Globus pallidus (tissue), 1 donor: ENCODE measurements around the gene BRIX1.
"Not testable (repeated sequence)": the region's sequence is repeated elsewhere in the genome, so short reads cannot be mapped to it uniquely, and the experiment has no call there.

Experiments
- DNase-seq: peaks from one replicate; pipeline ENCODE4 v3.0.0-alpha.2; 2015; ENCODE audit warnings: low spot score

Gene BRIX1

DNA sequence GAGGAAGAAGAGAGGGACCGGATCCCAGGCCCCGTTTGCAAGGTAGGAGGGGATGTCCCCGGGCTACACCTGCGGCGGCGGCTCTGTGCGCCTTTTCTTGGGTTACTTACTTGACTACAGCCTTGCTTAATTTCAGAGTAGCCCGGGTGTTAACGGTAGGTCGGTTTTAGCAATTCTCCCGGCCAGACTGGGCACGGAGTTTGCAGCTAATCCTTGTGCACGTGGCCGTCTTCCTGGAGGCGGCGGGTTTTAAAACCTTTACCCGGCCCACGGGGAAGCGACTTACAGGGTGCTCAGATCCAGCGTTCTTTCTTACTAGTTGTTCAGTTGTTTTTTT is 313 bp downstream of the BRIX1 start:
- DNase-seq: no peak

DNA sequence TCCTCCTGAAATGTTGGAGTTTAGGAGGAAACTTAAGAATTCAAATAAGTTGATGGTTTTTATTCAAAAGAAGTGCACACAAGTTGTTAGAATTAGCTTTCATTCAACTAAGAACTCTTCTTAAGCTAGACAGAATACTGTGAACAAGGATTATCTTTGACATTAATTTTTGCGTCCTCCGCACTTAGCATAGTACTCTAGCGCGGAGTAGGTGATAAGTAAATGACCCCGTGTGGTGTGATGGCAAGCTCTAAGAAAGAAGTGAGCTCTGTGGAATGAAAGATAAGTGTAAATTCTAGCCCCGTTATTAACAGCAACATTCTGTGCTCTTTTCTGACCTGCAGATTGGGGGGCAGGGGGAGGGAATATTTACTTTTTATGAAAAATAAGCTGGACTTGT is 1.0 kb downstream of the BRIX1 start:
- DNase-seq: no peak

DNA sequence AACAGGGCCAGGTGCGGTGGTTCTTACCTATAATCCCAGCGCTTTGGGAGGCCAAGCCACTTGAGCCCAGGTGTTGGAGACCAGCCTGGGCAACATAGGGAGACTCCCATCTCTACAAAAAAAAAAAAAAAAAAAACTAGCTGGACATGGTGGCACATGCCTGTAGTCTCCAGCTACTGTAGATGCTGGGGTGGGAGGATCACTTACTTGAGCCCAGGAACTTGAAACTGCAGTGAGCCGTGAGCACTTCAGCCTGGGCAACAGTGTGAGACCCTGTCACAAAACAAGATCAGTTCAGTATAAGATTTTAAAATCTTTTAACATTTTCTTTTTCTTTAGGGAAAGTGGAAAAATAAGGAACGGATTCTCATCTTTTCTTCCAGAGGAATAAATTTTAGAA is 2.5 kb downstream of the BRIX1 start:
- no peak for DNase-seq

DNA sequence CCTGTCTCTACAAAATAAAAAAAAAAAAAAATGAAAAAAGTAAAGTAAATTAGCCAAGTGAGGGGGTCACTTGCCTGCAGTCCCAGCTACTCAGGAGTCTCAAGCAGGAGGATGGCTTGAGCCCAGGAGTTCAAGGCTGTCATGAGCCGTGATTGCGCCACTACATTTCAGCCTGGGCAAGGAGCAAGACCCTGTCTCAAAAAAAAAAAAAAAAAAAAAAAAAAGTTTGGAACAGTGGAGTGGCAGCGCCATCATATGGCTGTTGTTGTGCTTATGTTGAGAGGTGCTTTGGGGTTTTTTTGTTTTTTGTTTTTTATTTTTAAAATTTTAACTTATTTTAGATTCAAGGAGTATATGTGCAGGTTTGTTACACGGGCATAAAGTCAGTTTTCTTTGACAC is 3.6 kb downstream of the BRIX1 start:
- no peak for DNase-seq

DNA sequence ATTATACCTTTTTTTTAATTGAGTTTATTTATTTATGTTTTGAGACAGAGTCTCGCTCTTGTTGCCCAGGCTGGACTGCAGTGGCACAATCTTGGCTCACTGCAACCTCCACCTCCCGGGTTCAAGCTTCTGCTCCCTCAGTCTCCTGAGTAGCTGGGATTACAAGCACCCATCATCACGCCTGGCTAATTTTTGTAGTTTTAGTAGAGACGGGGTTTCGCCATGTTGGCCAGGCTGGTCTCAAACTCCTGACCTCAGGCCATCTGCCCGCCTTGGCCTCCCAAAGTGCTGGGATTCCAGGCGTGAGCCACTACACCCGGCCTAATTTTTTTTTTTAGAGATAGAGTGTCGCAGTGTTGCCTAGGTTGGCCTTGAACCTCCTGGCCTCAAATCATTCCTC is 7.7 kb downstream of the BRIX1 start:
- DNase-seq: not testable (repeated sequence)

DNA sequence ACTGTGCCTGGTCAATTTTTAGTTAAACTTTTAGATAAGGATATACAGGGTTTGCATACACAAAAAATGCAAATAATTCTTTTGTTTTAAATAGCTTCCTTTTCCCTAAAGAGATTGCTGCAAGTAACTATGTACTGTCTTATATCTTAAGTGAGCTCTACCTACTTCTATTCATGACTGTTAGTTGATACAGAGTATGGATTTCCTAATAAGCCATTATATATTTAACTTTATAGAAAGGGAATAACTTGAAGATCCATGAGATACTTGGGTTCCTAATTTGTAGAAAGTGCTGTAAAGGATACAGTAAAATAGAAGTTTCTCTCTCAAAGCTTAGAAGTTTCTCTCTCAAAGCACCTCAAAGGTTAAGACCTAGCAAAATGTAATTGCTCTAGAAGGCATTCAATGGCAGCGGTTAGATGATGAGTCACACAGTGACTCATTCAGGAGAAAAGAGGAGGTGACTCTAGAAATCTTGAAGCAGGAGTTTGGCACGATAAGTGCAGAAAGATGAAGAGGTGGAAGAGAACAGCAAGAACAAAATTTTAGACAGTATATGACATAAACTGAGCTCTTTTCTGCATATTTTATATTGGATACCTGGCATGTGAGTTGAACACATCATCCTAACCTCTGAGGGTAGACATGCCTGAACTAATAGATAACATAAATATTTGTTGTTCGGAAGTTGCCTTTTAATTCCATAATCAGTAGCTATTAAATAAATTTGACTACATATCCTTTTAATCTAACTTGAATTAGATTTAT is 8.4 kb downstream of the BRIX1 start:
- no peak for DNase-seq

DNA sequence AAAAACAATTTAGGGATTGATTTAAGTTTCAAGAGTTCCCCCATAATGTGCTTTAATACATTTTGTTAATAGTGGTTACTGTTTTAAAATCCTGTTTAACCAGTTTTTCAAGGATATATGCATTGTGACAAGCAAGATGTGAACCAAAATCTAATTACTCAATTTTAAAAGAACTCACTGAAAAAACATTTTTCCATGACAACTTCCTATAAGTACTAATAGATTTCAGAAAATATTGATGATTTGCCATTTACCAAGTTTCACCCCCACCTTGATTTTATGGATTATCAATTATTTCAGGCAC is 8.9 kb downstream of the BRIX1 start:
- no peak for DNase-seq

DNA sequence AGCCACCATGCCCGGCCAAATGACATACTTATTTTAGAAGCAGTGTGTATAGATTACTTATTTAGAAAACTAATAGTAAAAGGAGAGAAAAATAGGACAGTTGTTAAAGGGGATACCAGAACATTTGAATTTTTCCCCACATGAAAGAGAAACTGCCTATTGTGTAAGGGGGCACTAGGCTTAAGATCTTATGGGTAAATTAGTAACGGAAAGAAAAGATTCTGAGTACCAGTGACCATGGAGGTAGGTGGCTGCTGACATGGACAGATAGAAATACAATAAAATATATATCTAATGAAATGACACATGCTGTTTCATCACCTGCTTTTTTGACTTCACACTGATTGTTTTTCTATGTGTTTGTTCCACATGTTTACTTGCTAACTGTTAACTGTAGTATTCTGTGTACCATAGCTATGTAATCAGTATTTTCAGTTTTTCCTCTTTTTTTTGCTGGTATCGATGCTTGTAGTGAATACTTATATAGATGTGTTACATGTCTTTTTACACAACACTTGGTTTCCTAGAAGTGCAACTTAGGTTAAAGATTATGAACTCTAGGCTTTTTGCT is 10.9 kb downstream of the BRIX1 start:
- no peak for DNase-seq

DNA sequence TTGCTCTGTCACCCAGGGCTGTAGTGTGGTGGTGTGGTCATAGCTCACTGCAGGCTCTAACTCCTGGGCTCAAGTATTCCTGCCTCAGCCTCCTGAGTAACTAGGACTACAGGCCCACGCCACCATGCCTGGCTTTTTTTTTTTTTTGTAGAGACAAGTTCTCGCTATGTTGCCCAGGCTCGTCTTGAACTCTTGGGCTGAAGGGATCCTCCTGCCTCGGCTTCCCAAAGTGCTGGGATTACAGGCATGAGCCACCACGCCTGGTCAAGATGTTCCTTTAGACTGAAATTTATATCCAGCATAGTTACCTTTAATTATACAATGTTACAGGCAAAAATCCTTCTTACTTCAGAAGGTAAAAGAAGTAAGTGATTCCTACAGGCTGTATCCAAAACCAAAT is 12.3 kb downstream of the BRIX1 start:
- DNase-seq: no peak

DNA sequence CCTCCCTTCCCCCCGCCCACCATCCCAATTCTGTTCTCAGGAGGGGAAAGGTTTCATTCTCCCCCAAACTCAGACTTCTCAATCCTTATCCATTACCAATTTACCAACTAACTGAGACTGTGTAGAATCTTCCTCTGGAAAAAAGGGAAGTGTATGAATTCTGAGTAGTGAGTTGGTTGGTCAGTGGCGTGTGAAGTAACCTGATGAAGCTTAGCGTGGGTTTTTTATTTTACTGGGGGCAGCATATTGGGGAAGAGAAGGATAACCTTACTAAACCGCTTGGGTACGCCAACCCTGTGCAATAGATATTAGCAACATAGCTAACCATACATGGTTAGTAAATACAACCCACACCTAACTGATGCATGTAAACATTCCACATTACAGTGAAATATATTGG is 12.8 kb downstream of the BRIX1 start:
- DNase-seq: no peak

DNA sequence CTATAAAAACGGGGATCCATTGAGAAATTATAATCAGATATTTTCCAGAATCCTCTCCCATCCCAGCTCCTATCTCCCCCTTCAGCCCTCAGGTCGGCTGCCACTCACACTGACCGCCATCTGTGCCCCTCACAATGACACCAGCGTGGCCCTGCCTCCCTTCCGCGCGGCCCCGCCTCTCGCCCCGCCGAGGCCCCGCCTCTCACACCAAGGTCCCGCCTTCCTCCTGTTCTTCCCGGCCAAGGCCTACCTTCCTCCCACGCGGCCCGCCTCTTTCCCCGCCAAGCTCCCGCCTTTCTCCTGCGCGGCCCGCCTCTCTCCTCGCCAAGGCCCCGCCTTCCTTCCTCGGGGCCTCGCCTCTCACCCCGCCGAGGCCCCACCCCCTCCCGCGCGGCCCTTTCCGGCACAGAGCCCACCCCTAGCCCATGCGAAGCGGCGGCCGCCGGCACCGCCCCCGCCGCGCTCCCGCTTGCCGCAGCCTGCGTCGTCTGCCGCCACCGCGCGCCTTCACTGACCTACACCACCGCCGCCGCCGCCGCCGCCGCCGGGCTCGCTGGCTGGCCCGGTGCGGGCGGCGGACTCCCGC is 13.7 kb downstream of the BRIX1 start, which contains the start of gene DNAJC21:
Gene DNAJC21, plus strand, starts transcription at position 426 of the 586 bp plus-strand sequence. CDS start 261 bp downstream, outside the sequence.
- DNase-seq: peak; percentile 99

DNA sequence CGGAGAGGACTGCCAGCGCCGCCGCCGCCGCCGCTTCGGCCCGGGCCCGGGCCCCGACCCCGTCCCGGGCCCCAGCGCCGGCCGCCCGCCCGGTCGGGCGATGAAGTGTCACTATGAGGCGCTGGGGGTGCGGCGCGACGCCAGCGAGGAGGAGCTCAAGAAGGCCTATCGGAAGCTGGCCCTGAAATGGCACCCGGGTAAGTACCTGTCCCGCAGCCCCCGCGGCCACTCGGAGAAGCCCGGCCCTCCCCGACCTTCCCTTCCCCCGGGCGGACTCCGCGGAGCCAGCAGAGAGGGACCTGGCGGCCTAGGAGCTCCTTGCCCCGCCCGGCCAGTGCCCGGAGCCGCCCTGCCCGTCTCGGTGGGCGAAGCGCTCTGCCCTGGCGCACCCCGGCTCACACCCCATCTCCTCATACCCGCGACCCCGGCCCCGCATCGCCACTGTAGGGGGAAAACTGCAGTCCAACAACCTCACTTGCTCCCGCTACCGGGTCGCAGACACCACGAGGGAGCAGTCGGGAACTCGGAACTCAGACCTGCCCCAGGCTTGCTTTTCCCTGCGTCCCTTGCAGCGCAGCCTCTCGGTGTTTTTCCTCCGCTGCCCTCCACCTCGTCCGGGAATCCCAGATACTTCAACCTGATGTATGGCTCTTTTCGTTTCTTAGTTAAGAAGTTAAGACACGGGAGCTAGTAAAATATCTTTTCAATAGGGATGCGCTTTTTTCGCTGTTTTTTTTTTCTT is 14.4 kb downstream of the BRIX1 start:
- DNase-seq: peak; percentile 70

DNA sequence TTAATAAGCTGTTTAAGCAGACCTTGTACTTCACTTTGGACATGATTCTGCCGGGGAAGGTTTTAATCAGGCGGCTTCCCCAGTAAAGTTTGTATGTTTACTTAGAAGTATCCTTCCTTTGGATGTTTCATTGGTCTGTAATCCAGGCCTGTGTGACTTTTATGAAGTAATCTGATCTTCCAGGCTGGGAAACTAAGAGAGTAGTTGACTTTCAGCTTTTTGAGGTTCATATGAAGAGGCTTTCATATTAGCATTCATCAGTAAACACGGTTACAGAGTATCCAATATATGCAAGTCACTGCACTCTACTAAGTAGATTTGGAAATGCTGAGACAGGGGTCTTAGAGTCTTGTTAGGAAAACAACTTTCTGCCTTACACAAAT is 14.9 kb downstream of the BRIX1 start:
- no peak for DNase-seq

DNA sequence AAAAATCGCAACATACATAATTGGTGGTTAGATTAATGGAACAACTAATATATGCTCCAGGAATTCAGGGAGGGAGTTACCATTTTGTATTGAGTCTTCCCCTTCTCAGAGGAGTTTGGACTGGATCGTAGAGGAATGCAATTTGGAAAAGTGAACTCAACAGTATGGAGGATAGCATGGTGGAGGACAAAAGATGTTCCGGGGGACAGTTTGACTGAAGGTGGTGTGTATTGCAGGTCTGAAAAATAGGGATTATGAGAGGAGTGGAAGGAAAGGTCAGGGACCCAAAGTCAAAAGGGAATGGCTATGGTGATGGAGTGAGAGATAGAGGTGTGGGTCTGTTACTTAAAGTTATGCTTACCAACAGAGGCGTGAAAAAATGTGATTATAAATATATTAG is 15.4 kb downstream of the BRIX1 start:
- no peak for DNase-seq

DNA sequence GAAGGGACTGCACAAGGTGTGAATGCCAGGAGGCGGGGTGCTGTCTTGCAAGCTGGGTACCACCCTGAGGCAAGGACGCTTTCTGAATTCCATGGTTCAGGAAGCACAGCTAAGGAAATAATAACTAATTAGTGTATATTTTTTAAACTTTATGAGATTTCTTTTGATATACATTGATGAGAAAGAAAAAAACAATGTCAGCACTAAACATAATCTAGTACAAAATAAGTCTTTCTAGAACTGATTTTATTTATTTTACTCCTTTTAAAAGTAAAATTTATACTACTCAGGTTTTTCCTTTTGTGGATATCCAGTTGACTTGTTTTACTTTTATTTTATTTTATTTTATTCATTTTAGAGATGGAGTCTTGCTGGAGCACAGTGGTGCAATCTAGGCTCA is 17.4 kb downstream of the BRIX1 start:
- DNase-seq: no peak

DNA sequence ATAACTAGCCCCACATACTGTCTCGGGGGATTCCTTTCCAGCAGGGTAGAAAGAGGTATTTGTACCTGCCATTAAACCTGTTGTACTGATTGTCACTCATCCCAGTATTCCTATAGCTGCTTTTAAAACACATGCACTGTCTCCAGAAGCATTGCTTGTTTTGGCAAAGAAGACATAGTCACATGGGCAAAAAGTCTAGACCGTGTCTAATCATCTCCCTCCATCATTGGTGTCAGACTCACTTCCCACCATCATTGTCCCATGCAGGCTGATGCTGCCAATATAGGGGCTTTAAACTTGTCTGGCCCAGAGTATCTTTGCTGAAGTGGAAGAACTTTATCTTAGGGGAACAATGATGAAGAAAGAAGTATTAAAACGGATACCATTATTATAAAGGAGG is 26.4 kb downstream of the BRIX1 start:
- DNase-seq: no peak

DNA sequence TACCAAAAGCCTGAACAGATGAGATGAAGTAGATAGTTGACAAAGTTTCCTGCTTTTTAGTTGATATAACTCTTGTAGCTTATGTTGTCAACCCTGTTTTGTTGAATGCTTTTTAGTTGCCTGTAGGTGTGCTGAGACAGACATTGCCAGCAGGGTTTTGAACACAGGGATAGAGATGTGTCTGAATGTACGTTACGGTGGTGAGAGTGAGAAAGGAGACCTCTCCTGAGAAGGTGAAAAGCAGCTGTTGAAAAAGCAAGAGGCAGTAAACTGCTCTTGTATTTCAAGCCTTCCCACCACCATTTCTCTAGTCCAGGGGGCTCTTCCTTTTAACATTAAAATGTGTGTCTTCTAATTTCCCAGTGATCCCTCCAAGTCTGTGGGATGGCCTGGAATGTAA is 28.5 kb downstream of the BRIX1 start:
- no peak for DNase-seq

DNA sequence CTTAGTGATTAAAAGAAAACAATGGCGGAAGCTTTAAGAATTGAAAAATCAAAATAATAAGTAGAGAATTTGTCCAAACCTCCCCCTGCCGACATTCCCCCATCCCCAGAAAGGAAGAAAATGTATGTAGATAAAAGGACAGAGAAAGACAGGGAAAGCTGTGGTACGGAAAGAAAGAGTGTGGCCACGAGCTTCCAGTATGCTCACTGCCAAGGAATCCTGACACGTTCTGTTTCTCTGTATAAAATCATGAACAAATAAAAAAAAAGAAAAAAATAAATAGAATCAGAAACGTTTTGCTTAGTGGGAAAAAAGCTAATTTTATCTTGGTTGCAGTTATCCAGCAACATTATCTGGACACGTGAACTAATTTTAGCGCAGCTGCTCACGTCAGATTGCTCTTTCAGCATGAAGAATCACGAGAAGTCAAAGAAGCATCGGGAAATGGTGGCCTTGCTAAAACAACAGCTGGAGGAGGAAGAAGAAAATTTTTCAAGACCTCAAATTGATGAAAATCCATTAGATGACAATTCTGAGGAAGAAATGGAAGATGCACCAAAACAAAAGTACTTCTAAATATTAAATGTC is 29.0 kb downstream of the BRIX1 start:
- DNase-seq: no peak

DNA sequence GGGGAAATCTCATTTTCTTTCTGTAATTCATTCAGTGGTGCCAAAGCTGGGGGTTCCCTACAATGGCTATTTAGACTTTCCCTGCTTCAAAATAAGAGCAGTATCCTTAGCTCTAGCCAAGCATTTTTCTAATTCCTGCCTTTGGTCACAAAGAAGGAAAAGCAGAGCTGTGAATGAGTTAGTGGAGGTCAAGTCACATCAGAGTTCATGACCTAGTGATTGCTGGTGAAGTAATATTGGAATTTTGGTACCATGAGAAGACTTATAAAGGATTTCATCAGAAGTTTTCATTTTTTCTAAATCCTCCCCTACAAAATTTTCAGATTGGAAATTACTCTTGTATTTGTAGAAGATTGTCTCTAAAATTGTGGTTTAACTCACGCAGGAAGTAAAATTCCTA is 41.8 kb downstream of the BRIX1 start:
- no peak for DNase-seq

DNA sequence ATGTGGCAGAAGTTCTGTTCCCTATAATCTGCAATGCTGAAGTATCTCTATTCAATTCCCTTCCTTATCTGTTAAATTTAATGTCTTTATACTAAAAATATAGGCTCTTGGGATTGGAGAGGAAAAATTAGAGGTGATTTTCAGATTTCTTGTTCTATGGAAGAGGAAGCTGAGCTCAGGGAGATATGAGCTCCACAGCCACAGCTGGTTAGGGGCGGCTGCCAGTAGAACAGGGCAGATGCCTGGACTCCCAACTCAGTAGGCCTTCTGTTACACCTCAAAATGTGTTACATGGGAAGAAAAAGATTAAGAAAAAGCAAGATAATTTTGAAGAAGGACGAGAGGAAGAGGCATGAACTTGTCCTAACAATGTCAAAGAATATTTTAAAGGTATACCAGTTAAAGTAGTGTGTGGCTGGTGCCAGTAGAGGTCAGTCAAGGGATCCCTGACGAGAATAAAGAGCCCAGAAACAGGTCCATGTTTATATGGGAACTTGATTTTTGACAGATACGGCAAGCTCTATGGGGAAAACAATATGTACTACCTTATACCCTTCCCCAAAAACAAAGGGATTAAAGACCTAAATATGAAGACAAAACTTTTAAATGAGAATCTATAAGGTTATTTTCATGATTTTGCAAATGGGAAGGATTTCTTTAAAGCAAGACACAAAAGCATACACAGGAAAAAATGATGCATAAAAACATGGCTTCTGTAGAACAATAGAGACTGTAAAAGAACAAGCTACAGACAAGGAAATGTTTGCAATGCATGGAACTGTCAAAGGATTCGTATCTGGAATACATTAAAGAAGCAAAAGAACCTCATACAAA is 42.6 kb downstream of the BRIX1 start:
- DNase-seq: peak; percentile 29

DNA sequence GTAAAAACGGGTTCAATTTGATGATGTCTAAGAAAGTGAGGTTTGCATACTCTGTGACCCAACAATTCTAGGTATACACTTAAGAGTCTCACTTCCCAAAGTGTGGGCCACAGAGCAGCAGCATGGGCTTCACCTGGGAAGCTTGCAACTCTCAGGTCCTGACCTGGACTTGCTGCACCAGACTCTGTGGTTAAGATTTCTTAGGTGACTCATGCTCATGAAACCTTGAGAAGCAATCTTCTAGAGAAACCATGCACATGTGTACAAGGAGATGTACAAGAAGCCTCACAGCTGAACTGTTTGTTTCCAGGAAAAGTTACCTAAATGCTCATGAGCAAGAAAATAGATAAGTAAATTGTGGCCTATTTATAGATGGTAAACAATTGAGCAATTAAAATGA is 43.8 kb downstream of the BRIX1 start:
- no peak for DNase-seq

DNA sequence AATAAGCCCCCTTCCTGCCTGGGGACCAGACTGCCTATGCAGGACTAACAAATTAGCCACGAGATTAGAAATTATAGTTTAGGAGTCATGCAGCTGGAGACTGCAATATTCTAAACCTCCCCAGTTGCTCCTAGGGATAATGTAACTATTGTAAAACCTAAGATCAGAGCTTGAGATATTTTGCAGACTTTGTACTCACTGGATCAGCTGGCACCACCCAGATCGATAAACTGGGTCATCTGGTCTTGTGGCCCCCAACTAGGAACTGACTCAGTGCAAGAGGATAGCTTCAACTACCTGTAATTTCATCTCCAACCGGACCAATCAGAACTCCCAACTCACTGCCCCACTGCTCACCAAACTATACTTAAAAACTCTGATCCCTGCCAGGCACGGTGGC is 52.0 kb downstream of the BRIX1 start:
- no peak for DNase-seq
